Measurements from ENCODE around the gene USH2A. TPM values are rescaled to one million over a fixed set of nuclear protein-coding genes. Genes with fewer than 3 reads are reported as not detected.

The USH2A gene
- total RNA-seq, 1 donor from 2014 or later: not detected

DNA sequence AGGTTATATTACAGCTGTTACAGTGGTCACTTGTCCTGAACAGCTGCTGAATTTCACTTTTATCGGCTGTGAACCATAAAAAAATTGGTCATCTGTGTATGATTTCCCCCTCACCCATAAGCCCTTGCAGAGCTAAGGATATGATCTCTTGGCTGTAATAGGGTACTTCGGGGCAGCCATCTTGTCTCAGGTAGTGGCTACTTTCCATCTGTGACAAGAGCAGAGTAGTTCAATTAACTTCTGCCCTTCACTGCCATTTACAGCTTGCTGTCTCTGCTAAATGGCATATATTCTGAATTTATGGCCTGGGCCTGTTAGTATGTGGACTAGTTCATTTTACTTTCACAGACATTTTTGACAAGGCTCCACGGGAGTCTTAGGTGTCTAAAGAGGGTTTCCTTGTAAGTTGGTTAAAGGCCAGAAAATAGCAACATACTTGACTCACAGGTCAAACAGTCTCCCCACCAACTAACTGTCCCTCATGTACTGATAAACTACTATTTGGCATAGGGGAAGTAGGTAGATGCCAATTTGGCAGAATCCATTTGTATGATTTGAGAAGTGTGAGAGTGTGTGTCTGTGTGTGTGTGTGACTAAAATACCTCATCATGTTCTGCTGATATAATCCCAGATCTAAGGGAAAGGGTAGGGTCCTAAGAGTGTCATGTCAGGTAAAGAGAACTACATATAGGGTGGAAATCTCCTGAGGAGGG is 704.5 kb downstream of the USH2A start:
- no peak overlapping the region for H3K27ac Mint-ChIP-seq (ENCODE audit: unreplicated experiment)

DNA sequence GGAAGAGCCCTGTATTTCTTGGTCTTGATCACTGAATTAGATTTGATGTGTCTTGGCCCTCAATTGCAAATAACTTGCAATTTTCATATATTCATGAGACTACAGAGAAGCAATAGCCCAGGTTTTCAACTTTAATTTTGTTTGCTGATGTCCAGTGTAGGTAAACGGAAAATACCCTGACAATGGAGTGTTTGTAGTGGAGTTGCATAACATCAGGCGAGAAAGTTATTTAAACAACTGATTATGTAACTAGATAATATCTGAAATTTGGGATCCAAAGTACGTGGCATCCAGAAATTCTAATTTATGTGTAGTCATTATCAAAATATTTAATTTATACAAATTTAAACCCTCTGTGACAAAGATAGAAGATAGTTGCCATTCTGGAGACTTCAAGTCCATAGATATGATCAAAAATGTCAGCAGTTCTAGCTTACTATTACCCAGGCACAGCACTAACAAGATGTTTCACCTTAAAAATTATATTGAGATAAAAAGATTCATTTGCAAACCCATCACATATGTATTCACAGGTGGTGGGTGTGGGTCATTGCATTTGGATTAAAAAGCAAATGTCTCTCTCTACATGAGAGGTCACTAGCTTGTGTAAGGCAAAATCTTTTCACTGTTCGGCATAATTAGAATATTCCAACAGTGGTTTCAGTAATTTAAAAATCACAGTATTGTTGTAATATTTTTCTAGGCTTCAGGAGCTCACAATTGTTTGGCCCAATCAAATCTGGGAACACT is 705.4 kb downstream of the USH2A start:
- Mint-ChIP-seq H3K36me3 (ENCODE audit: unreplicated experiment) (no peaks in the 10 kb centered on the region), H3K27ac (ENCODE audit: unreplicated experiment) (no peak overlapping the region), H3K9me3 (ENCODE audit: unreplicated experiment) (no peaks in the 10 kb centered on the region), H3K27me3 (ENCODE audit: unreplicated experiment) (no peaks in the 10 kb centered on the region), H3K4me1 (ENCODE audit: unreplicated experiment) (no peaks in the 10 kb centered on the region), H3K4me3 (ENCODE audit: unreplicated experiment) (no peak overlapping the region)
- no peak for TF ChIP-seq CTCF (IDR thresholded peaks at IDR 0.05)
- no peak for DNase-seq (ENCODE audit: extremely low spot score, unreplicated experiment)

More for the DNA sequence above, 704.5 kb downstream of the USH2A start:
- Mint-ChIP-seq H3K27me3 (ENCODE audit: unreplicated experiment) (no peaks in the 10 kb centered on the region), H3K4me3 (ENCODE audit: unreplicated experiment) (no peak overlapping the region), H3K36me3 (ENCODE audit: unreplicated experiment) (no peaks in the 10 kb centered on the region), H3K4me1 (ENCODE audit: unreplicated experiment) (no peaks in the 10 kb centered on the region), H3K9me3 (ENCODE audit: unreplicated experiment) (no peaks in the 10 kb centered on the region)
- no peak for TF ChIP-seq CTCF (IDR thresholded peaks at IDR 0.05)
- DNase-seq (ENCODE audit: extremely low spot score, unreplicated experiment): no peak

- no peaks in the 10 kb centered on the region for H3K9me3 Mint-ChIP-seq (ENCODE audit: unreplicated experiment)
- TF ChIP-seq CTCF (IDR thresholded peaks at IDR 0.05): no peak
- H3K27ac Mint-ChIP-seq (ENCODE audit: unreplicated experiment): no peak overlapping the region
- no peaks in the 10 kb centered on the region for H3K27me3 Mint-ChIP-seq (ENCODE audit: unreplicated experiment)
- H3K4me3 Mint-ChIP-seq (ENCODE audit: unreplicated experiment): no peak overlapping the region
- no peaks in the 10 kb centered on the region for H3K4me1 Mint-ChIP-seq (ENCODE audit: unreplicated experiment)
- DNase-seq (ENCODE audit: extremely low spot score, unreplicated experiment): no peak
- no peaks in the 10 kb centered on the region for H3K36me3 Mint-ChIP-seq (ENCODE audit: unreplicated experiment)
These were observed 712.4 kb downstream of the USH2A start for GRCh38 chr1:215710899-215711225.

- Mint-ChIP-seq H3K27ac (ENCODE audit: unreplicated experiment) (no peak overlapping the region), H3K4me3 (ENCODE audit: unreplicated experiment) (no peak overlapping the region), H3K4me1 (ENCODE audit: unreplicated experiment) (no peaks in the 10 kb centered on the region), H3K27me3 (ENCODE audit: unreplicated experiment) (no peaks in the 10 kb centered on the region), H3K9me3 (ENCODE audit: unreplicated experiment) (no peaks in the 10 kb centered on the region), H3K36me3 (ENCODE audit: unreplicated experiment) (no peaks in the 10 kb centered on the region)
- peak; percentile 42 for TF ChIP-seq CTCF (IDR thresholded peaks at IDR 0.05)
- DNase-seq (ENCODE audit: extremely low spot score, unreplicated experiment): no peak
These were observed 713.0 kb downstream of the USH2A start for GRCh38 chr1:215710036-215710898.
